ENCODE measurements around the gene C5orf63.

GRCh38 chr5:127092690-127093089 lies 19.4 kb upstream of the C5orf63 start:
- TF ChIP-seq ZNF8 (CRISPR knock-in tag; IDR thresholded peaks at IDR 0.05) (no peak), ZNF565 (CRISPR knock-in tag; conservative IDR thresholded peaks at IDR 0.05; ENCODE audit: low read depth) (no peak), ARNTL (CRISPR knock-in tag; IDR thresholded peaks at IDR 0.05; ENCODE audit: borderline replicate concordance, low read depth) (no peak), RARB (CRISPR knock-in tag; IDR thresholded peaks at IDR 0.05) (no peak), TOX (CRISPR knock-in tag; IDR thresholded peaks at IDR 0.05; ENCODE audit: borderline replicate concordance) (no peak), ZFP30 (CRISPR knock-in tag; IDR thresholded peaks at IDR 0.05) (no peak), PPARA (CRISPR knock-in tag; IDR thresholded peaks at IDR 0.05; ENCODE audit: borderline replicate concordance) (no peak), CSRNP3 (CRISPR knock-in tag; IDR thresholded peaks at IDR 0.05) (no peak), ZNF70 (CRISPR knock-in tag; IDR thresholded peaks at IDR 0.05) (no peak), OSR1 (CRISPR knock-in tag; IDR thresholded peaks at IDR 0.05) (no peak)
- TF ChIP-seq, protein P1, sequence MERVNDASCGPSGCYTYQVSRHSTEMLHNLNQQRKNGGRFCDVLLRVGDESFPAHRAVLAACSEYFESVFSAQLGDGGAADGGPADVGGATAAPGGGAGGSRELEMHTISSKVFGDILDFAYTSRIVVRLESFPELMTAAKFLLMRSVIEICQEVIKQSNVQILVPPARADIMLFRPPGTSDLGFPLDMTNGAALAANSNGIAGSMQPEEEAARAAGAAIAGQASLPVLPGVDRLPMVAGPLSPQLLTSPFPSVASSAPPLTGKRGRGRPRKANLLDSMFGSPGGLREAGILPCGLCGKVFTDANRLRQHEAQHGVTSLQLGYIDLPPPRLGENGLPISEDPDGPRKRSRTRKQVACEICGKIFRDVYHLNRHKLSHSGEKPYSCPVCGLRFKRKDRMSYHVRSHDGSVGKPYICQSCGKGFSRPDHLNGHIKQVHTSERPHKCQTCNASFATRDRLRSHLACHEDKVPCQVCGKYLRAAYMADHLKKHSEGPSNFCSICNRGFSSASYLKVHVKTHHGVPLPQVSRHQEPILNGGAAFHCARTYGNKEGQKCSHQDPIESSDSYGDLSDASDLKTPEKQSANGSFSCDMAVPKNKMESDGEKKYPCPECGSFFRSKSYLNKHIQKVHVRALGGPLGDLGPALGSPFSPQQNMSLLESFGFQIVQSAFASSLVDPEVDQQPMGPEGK (CRISPR knock-in tag; IDR thresholded peaks at IDR 0.05; ENCODE audit: borderline replicate concordance), result no peak
